ENCODE measurements around the gene SLC27A3.
"Not testable (repeated sequence)": the region's sequence is repeated elsewhere in the genome, so short reads cannot be mapped to it uniquely, and the experiment has no call there.

SLC27A3 gene

GRCh38 chr1:153763365-153764225, 11.6 kb upstream of the SLC27A3 start:
- DNase-seq, result no peak

GRCh38 chr1:153764310-153764709, 10.9 kb upstream of the SLC27A3 start:
- no peak for DNase-seq

GRCh38 chr1:153766663-153767062, 8.5 kb upstream of the SLC27A3 start:
- DNase-seq, result not testable (repeated sequence)

GRCh38 chr1:153767519-153767918, 7.7 kb upstream of the SLC27A3 start:
- DNase-seq, result no peak

DNA sequence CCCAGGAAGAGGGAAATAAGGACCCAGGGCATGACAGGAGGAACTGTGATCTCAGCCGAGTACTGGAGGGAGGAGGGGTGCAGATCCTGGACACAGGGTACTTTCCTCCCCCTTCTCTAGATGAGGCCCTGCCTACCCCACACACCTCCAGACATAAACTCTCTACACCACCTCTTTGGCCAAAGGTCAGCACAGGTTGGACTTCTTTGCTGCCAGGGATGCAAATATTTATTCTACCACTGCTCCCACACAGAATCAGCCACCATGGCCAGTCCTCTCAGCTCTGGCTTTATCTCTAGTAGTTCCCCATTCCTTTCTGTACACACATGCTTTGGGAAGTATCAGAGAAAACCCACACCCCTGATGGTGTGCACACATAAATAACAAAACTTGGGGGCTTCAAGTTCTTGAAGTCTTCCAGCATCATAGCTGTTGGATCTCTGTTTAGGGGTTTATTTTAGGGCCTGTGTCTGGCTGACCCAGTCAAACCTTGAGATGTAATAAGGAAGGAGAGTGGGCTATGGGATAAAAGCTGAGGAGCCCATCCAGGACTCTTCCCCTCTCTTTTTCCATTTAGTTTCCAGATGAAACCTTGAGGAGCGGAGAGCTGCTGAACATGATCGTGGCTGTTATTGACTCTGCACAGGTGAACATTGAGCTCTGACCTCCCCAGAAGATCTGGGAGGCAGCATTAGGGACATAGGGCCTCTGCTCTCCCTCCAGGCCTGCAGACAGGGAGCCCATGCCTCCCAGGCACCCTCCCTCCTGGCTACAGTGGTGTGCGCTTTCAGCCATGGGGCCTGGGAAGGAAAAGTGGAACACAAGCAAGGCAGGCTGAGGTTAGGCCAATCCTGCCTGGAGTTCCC, 6.7 kb upstream of the SLC27A3 start:
- DNase-seq, result no peak

- DNase-seq, result no peak
Observed at GRCh38 chr1:153769221-153769620, 6.0 kb upstream of the SLC27A3 start.

- no peak for DNase-seq
Observed at GRCh38 chr1:153770797-153771196, 4.4 kb upstream of the SLC27A3 start.

DNA sequence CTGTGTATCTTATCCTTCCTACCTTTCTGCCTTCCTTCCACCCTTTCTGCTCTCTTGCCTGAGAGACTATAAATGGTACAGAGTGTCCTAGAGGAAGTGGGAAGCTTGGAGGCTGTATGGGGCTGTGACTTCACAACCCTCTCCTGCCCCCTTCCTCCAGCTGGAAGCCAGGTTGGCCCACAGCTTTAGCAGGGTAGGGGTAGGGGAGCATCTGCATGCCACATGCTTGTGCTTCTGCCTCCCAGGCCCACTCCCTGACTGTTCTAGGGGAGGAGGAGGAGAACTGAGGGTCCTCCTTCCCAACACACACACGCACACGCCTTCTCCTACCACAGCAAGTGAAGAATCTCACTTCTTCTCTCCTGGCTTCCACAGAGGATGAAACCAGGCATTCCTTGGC, 3.9 kb upstream of the SLC27A3 start:
- no peak for DNase-seq

DNA sequence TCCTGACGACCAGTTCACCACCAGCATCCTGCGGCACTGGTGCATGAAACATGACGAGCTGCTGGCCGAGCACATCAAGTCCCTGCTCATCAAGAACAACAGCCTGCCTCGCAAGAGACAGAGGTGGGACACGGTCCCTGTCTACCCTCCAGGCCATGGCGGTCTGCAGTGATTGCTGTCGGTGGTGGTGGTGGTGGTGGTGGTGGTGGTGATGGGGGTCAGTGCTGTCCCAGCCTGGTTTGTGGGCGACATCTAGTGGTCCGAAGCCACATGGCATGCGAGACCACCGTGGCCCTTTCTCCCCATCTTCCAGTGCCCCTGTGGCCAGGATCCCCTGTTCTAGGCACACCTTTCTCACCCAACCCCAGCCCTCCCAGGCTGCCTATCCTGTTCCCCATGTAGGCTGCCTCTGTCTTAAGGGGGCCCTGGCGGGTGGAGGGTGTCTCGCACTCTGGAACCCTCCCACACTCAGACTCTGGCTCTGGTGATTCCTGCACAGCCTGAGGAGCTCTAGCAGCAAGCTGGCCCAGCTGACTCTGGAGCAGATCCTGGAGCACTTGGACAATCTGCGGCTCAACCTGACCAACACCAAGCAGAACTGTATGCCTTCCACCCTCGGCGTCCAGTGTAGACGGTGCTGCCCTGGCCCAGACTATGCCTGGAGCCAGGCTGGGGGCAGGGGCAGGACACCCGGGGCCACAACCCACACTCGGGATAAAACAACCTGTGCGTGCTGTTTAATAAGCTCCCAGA, 3.2 kb upstream of the SLC27A3 start:
- DNase-seq, result peak; percentile 56

GRCh38 chr1:153773096-153773921, 1.9 kb upstream of the SLC27A3 start:
- no peak for DNase-seq

DNA sequence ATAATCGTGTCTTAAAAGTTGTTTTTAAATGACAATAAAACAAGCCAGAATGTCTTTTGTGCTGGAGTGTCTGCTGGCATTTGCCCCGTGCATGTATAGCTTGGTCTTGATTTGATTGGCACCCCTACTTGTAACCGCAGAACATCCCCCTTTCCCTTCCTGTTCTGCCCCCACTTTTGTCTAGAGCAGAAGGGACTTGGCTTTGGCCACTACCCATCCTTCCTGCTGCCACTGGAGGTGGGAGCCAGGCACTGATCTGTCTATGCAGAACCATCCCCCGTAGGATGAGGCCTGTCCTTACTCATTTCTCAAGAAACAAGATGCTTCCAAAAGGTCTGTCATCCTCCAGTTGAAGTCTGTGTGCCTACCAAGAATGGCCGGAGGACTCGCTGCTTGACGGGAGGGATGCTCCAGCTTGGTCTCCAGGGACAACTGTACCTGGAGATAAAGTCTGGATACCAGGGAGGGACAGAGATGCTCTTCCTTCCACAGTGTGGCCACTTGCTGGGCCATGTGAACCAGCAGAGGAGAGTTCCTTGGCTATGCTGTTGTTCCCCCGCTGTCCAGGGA, 1.1 kb upstream of the SLC27A3 start:
- no peak for DNase-seq

DNA sequence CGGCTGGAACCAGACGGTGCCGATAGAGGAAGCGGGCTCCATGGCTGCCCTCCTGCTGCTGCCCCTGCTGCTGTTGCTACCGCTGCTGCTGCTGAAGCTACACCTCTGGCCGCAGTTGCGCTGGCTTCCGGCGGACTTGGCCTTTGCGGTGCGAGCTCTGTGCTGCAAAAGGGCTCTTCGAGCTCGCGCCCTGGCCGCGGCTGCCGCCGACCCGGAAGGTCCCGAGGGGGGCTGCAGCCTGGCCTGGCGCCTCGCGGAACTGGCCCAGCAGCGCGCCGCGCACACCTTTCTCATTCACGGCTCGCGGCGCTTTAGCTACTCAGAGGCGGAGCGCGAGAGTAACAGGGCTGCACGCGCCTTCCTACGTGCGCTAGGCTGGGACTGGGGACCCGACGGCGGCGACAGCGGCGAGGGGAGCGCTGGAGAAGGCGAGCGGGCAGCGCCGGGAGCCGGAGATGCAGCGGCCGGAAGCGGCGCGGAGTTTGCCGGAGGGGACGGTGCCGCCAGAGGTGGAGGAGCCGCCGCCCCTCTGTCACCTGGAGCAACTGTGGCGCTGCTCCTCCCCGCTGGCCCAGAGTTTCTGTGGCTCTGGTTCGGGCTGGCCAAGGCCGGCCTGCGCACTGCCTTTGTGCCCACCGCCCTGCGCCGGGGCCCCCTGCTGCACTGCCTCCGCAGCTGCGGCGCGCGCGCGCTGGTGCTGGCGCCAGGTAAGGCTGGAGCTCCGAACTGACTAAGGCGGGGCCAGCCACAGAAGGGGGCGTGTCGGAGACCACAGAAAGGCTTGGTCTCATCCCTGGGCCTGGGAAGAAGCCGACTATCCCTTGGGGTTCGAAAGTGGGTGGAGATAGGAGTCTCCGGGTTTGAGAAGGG, 486 bp downstream of the SLC27A3 start:
- DNase-seq, result peak; percentile 72

GRCh38 chr1:153776352-153776751, 1.1 kb downstream of the SLC27A3 start:
- no peak for DNase-seq

GRCh38 chr1:153776845-153777370, 1.7 kb downstream of the SLC27A3 start:
- DNase-seq, result no peak

GRCh38 chr1:153777648-153778047, 2.4 kb downstream of the SLC27A3 start:
- no peak for DNase-seq

DNA sequence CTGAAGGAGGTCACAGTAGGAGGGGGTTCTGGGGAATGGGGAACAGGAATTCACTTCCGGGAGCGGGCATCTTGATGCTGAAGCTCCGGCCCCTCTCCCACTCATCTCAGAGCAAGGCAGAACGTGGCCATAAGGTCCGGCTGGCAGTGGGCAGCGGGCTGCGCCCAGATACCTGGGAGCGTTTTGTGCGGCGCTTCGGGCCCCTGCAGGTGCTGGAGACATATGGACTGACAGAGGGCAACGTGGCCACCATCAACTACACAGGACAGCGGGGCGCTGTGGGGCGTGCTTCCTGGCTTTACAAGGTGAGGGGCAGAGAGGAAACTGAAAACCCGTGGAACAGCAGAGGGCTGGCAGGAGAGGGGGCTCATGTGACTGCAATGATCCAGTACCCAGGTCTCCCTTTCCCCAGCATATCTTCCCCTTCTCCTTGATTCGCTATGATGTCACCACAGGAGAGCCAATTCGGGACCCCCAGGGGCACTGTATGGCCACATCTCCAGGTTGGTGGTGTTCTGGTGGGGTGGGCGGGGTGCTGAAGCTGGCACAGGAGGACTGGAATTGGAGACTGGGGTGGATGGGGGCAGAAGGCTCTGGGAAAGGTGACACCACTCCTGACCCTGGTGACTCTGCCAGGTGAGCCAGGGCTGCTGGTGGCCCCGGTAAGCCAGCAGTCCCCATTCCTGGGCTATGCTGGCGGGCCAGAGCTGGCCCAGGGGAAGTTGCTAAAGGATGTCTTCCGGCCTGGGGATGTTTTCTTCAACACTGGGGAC, 3.0 kb downstream of the SLC27A3 start:
- DNase-seq, result no peak

- DNase-seq, result no peak
Observed at GRCh38 chr1:153778824-153779519, 3.8 kb downstream of the SLC27A3 start.

GRCh38 chr1:153779781-153780541, 4.8 kb downstream of the SLC27A3 start:
- DNase-seq, result no peak

Measured in NCI-H1694 treated with DMSO at 0.1 percent for 48 hours (cell line).